HepG2 (cell line): ENCODE data around the gene ALDH9A1. TPM values are rescaled to one million over a fixed set of nuclear protein-coding genes. Genes with fewer than 3 reads are reported as not detected.

Experiments used
- ATAC-seq: fragments of 200-7000 bp; cut with Tn5 transposase; 3 replicates; pipeline ENCODE4 v1.9.1; 2020; ENCODE audit warnings: mild to moderate bottlenecking, moderate library complexity
- BruUV-seq: library from RNA; stranded (reverse); fragments of 400-500 nt; replicated peaks from 2 replicates; lab custom pipeline; 2021; lab: Mats Ljungman, UMichigan
- CTCF ChIA-PET: fragments of 300-600 bp; formaldehyde crosslinking; extraction: SDS; loops from one replicate; lab custom pipeline; 2021; ENCODE audit warnings: low total read pairs, inconsistent platforms, low intra/inter-chr PET ratio; lab: Yijun Ruan, JAX
- POLR2A ChIA-PET: fragments of 350-600 bp; sonication (Branson Sonifier 250); formaldehyde crosslinking; loops from one replicate; lab custom pipeline; 2020; ENCODE audit warnings: antibody characterized with exemption, inconsistent platforms; lab: Yijun Ruan, JAX
- DNase-seq: peaks from one replicate; pipeline ENCODE4 v3.0.0-alpha.2; 2015; ENCODE audit warnings: low spot score
- FAIRE-seq: peaks from 3 replicates; lab custom pipeline; 2011; peaks lifted over from hg19 to GRCh38; lab: Jason Lieb, UNC
- H2AFZ ChIP-seq: one replicate; pipeline ENCODE4 v1.6.1; 2011; ENCODE audit warnings: low read length, inconsistent platforms
- H3K27ac ChIP-seq: fragments of 300-600 bp; 3 replicates; pipeline ENCODE4 v1.8.0; 2011; ENCODE audit warnings: mixed run types, mild to moderate bottlenecking, mixed read lengths, low read length, inconsistent platforms; ENCODE audit not compliant: insufficient read depth; ENCODE audit errors: extremely low read length
- H3K27me3 ChIP-seq, 2 experiments: fragments of 200-600 bp in 1 of 2; 2 replicates in 1 of 2; 3 replicates in 1 of 2; pipeline versions ENCODE4 v1.6.0 to v1.8.0; 2011; ENCODE audit warnings: low read length in 2 of 2, mild to moderate bottlenecking in 2 of 2, moderate library complexity in 2 of 2, inconsistent platforms in 1 of 2; ENCODE audit not compliant: insufficient read depth in 2 of 2, control insufficient read depth in 1 of 2
- H3K36me3 ChIP-seq, 2 experiments: fragments of 200-600 bp in 1 of 2; replicated peaks in 1 of 2; 2 replicates in 1 of 2; 3 replicates in 1 of 2; pipeline versions ENCODE4 v1.5.1 to v1.8.0; 2011; ENCODE audit warnings: low read length in 2 of 2, inconsistent platforms in 1 of 2; ENCODE audit not compliant: insufficient read depth in 2 of 2, control insufficient read depth in 1 of 2
- H3K4me1 ChIP-seq: 2 replicates; pipeline ENCODE4 v1.5.1; 2012; ENCODE audit warnings: low read length, inconsistent platforms; ENCODE audit not compliant: insufficient read depth
- H3K4me2 ChIP-seq: 2 replicates; pipeline ENCODE4 v1.6.0; 2011; ENCODE audit warnings: low read depth, low read length, inconsistent platforms
- H3K4me3 ChIP-seq, 3 experiments: fragments of 200-600 bp in 1 of 3; sonication (generic), shearing (Covaris generic) in 1 of 3; replicated peaks in 1 of 3; 2 replicates each; pipeline ENCODE4 v1.5.1; 2011 to 2016; ENCODE audit warnings: low read length in 3 of 3, inconsistent platforms in 2 of 3, low read depth in 2 of 3, mild to moderate bottlenecking in 2 of 3, control low read depth in 1 of 3, mixed read lengths in 1 of 3; ENCODE audit not compliant: insufficient read depth in 1 of 3
- H3K79me2 ChIP-seq: one replicate; pipeline ENCODE4 v1.6.1; 2011; ENCODE audit warnings: low read length, inconsistent platforms; ENCODE audit not compliant: insufficient read depth
- H3K9ac ChIP-seq: 2 replicates; pipeline ENCODE4 v1.6.0; 2011; ENCODE audit warnings: mild to moderate bottlenecking, low read depth, low read length, inconsistent platforms; ENCODE audit not compliant: insufficient read depth
- H3K9me3 ChIP-seq: 2 replicates; pipeline ENCODE4 v1.5.1; 2012; ENCODE audit warnings: mild to moderate bottlenecking, low read length
- H4K20me1 ChIP-seq: 2 replicates; pipeline ENCODE4 v1.6.0; 2011; ENCODE audit warnings: inconsistent platforms, mild to moderate bottlenecking, low read length, moderate library complexity; ENCODE audit not compliant: insufficient read depth
- ARID4A ChIP-seq: sonication (generic); formaldehyde crosslinking; IDR thresholded peaks from 2 replicates; pipeline ENCODE4 v1.5.0; 2020; ENCODE audit warnings: mild to moderate bottlenecking, missing genetic modification reagents, borderline replicate concordance
- ATF5 ChIP-seq: sonication (generic); formaldehyde crosslinking; IDR thresholded peaks from 2 replicates; pipeline ENCODE4 v1.4.0; 2020; ENCODE audit warnings: mild to moderate bottlenecking, low read depth, missing genetic modification reagents
- CBX5 ChIP-seq: sonication (generic); formaldehyde crosslinking; IDR thresholded peaks from 2 replicates; pipeline ENCODE4 v1.4.0; 2020; ENCODE audit warnings: missing genetic modification reagents, borderline replicate concordance
- EED ChIP-seq: sonication (generic); formaldehyde crosslinking; IDR thresholded peaks from 2 replicates; pipeline ENCODE4 v1.5.0; 2020; ENCODE audit warnings: mild to moderate bottlenecking, missing genetic modification reagents
- MYNN ChIP-seq: sonication (generic); formaldehyde crosslinking; IDR thresholded peaks from 2 replicates; pipeline ENCODE4 v1.4.0; 2020; ENCODE audit warnings: mild to moderate bottlenecking, low read depth, missing genetic modification reagents
- ONECUT2 ChIP-seq: sonication (generic); formaldehyde crosslinking; IDR thresholded peaks from 2 replicates; pipeline ENCODE4 v1.4.0; 2020; ENCODE audit warnings: missing genetic modification reagents
- SNAPC2 ChIP-seq: sonication (generic); formaldehyde crosslinking; IDR thresholded peaks from 2 replicates; pipeline ENCODE4 v1.8.1; 2022; ENCODE audit warnings: mild to moderate bottlenecking, missing genetic modification reagents
- TBP ChIP-seq: sonication (generic); formaldehyde crosslinking; IDR thresholded peaks from 2 replicates; pipeline ENCODE4 v1.5.0; 2020; ENCODE audit warnings: missing genetic modification reagents
- TFE3 ChIP-seq: IDR thresholded peaks from 2 replicates; pipeline ENCODE4 v1.6.1; 2016
- ZNF143 ChIP-seq: sonication (generic); formaldehyde crosslinking; IDR thresholded peaks from 2 replicates; pipeline ENCODE4 v1.4.0; 2020; ENCODE audit warnings: missing genetic modification reagents
- ZNF3 ChIP-seq: IDR thresholded peaks from 2 replicates; pipeline ENCODE4 v1.7.0; 2017; ENCODE audit warnings: inconsistent platforms
- ZNF432 ChIP-seq: sonication (generic); formaldehyde crosslinking; IDR thresholded peaks from 2 replicates; pipeline ENCODE4 v1.5.0; 2020; ENCODE audit warnings: missing genetic modification reagents, mild to moderate bottlenecking, borderline replicate concordance
- ZNF772 ChIP-seq: sonication (generic); formaldehyde crosslinking; IDR thresholded peaks from 2 replicates; pipeline ENCODE4 v1.5.0; 2020; ENCODE audit warnings: mild to moderate bottlenecking, missing genetic modification reagents
- ZNF788 ChIP-seq: sonication (generic); formaldehyde crosslinking; IDR thresholded peaks from 2 replicates; pipeline ENCODE4 v1.5.0; 2020; ENCODE audit warnings: mild to moderate bottlenecking, missing genetic modification reagents, borderline replicate concordance
- WGBS: methylation state at CpG from one replicate; pipeline ENCODE4 v1.1.6; 2017; ENCODE audit warnings: low lambda C conversion rate; 5-methylcytosine and 5-hydroxymethylcytosine counted together
- in situ Hi-C: cut with HindIII; loops from 2 replicates; pipeline ENCODE4 v1.10.0; 2017; ENCODE audit warnings: low pct_unique_long_range_greater_than_20kb; ENCODE audit not compliant: extremely low pct_ligation_motif_present
- intact Hi-C: fragments of 100-400 bp; cut with micrococcal nuclease; formaldehyde crosslinking; loops from one replicate; pipeline ENCODE4 v1.10.0; 2022; ENCODE audit not compliant: unreplicated experiment
- polyA plus RNA-seq, 8 experiments: library from polyadenylated mRNA; depleted of rRNA in 3 of 8; stranded (reverse) in 7 of 8; unstranded in 1 of 8; fragments of >200 nt; fragmentation: Illumina TruSeq in 4 of 8; extraction: Trizol in 4 of 8; gene quantifications; 2 replicates each; pipeline versions ENCODE4 v1.2.1 to v1.2.3, GENCODE V29; 2011 to 2016; ENCODE audit warnings: low read depth in 4 of 8, missing spikeins in 1 of 8, mixed read lengths in 1 of 8; ENCODE audit not compliant: insufficient read depth in 1 of 8
- total RNA-seq, 5 experiments: library from RNA; depleted of rRNA; stranded (reverse); fragments of >200 nt; fragmentation: Illumina TruSeq; extraction: Trizol; gene quantifications; 2 replicates each; pipeline ENCODE4 v1.2.3, GENCODE V29; 2016; ENCODE audit warnings: low read depth in 1 of 5
- TF ChIP-seq, protein P1 (sequence below): sonication (generic); formaldehyde crosslinking; conservative IDR thresholded peaks from 2 replicates; pipeline ENCODE4 v1.8.1; 2023; ENCODE audit warnings: missing genetic modification reagents
- TF ChIP-seq, protein P2 (sequence below): sonication (generic); formaldehyde crosslinking; IDR thresholded peaks from 2 replicates; pipeline ENCODE4 v1.8.0; 2022; ENCODE audit warnings: missing genetic modification reagents, mild to moderate bottlenecking, borderline replicate concordance

ALDH9A1 gene
- total and polyA plus RNA-seq, 2 of the 13 experiments (the other 11 are each of a cell fraction or from before 2014, with no cell fraction given), result 27.5 to 38.5 TPM

DNA sequence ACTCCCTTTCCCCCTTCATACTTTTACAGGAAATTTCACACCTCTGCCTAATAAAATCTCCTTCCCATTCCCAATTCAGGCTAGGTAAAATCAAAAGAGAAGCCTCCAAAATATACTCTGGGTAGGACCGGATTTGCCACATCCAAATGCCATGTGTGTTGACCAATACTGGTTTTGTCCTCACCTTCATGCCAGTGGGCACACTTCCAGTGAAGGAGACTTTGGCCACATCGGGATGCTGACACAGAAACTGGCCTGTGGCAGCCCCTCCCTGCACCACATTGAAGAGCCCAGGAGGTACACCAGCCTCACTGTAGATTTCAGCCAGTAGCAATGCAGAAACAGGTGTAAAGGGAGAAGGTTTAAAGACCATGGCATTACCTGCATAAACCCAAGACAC, 18.1 kb downstream of the ALDH9A1 start:
- Histone ChIP-seq H2AFZ (no peak overlapping the region), H4K20me1 (no peaks in the 10 kb centered on the region), H3K4me3 (no peak overlapping the region), H3K9me3 (no peaks in the 10 kb centered on the region), H3K4me2 (no peak overlapping the region), H3K4me1 (no peaks in the 10 kb centered on the region), H3K9ac (no peak overlapping the region), H3K27ac (no peak overlapping the region), H3K36me3 (peaks cover 6 to 45% of the 10 kb centered on the region in 2 experiments), H3K27me3 (no peaks in the 10 kb centered on the region), H3K79me2 (no peaks in the 10 kb centered on the region)
- no peak for TF ChIP-seq MYNN (CRISPR knock-in tag)
- no peak for TF ChIP-seq ZNF143
- no peak for TF ChIP-seq TBP (CRISPR knock-in tag)
- TF ChIP-seq, protein P1, sequence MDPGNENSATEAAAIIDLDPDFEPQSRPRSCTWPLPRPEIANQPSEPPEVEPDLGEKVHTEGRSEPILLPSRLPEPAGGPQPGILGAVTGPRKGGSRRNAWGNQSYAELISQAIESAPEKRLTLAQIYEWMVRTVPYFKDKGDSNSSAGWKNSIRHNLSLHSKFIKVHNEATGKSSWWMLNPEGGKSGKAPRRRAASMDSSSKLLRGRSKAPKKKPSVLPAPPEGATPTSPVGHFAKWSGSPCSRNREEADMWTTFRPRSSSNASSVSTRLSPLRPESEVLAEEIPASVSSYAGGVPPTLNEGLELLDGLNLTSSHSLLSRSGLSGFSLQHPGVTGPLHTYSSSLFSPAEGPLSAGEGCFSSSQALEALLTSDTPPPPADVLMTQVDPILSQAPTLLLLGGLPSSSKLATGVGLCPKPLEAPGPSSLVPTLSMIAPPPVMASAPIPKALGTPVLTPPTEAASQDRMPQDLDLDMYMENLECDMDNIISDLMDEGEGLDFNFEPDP (CRISPR knock-in tag), result no peak
- TF ChIP-seq ATF5 (CRISPR knock-in tag), result no peak
- no peak for TF ChIP-seq ARID4A
- TF ChIP-seq ZNF3 (CRISPR knock-in tag), result no peak
- TF ChIP-seq CBX5, result no peak
- no peak for TF ChIP-seq ONECUT2 (CRISPR knock-in tag)
- no peak for TF ChIP-seq ZNF432 (CRISPR knock-in tag)
- no peak for TF ChIP-seq SNAPC2 (CRISPR knock-in tag)
- TF ChIP-seq TFE3 (CRISPR knock-in tag), result no peak
- TF ChIP-seq, protein P2, sequence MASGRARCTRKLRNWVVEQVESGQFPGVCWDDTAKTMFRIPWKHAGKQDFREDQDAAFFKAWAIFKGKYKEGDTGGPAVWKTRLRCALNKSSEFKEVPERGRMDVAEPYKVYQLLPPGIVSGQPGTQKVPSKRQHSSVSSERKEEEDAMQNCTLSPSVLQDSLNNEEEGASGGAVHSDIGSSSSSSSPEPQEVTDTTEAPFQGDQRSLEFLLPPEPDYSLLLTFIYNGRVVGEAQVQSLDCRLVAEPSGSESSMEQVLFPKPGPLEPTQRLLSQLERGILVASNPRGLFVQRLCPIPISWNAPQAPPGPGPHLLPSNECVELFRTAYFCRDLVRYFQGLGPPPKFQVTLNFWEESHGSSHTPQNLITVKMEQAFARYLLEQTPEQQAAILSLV (CRISPR knock-in tag), result no peak
- TF ChIP-seq EED (CRISPR knock-in tag), result no peak
- no peak for TF ChIP-seq ZNF772 (CRISPR knock-in tag)
- no peak for TF ChIP-seq ZNF788 (CRISPR knock-in tag)
- ChIA-PET CTCF (no interaction called here), POLR2A (no interaction called here)
- ATAC-seq, result no peak
- FAIRE-seq, result no peak
- in situ Hi-C loops, result no loop called here
- no TSS peak for BruUV-seq
- DNase-seq, result no peak
- WGBS, result 86% methylated on average over 2 of the region's 2 CpGs
- intact Hi-C loops, result no loop called here
